ENCODE results near the gene SUPV3L1. TPM values are rescaled to one million over a fixed set of nuclear protein-coding genes. Genes with fewer than 3 reads are reported as not detected.

The SUPV3L1 gene
- total and polyA plus RNA-seq, 10 of the 15 experiments (the other 5 are each of a cell fraction or from before 2014, with no cell fraction given), result 18.4 to 57.8 (median 44.2) TPM

- TF ChIP-seq ZBTB33 (IDR thresholded peaks at IDR 0.05), result no peak
- TF ChIP-seq TAF1 (IDR thresholded peaks at IDR 0.05; ENCODE audit: borderline replicate concordance, low read depth, low read length), result no peak
- BruUV-seq (replicated peaks), result no TSS peak
- ChIA-PET CTCF (interaction anchor here (1.6 kb wide), 1 partner anchor 196 kb away, joined by 6 read pairs; no protein-coding TSS in a partner anchor), SMC1A (ENCODE audit: uncharacterized antibody, unreplicated experiment) (interaction anchor here (0.8 to 2.1 kb wide), 3 partner anchors 11 to 22 kb away, joined by 3 to 6 read pairs (median 3); partner anchors contain the start of gene SUPV3L1), POLR2A (interaction anchor here (0.7 kb wide), 2 partner anchors 26 to 106 kb away, joined by 3 to 4 read pairs; no protein-coding TSS in a partner anchor), RAD21 (ENCODE audit: unreplicated experiment) (interaction anchor here (1.1 to 1.6 kb wide), 2 partner anchors 28 to 196 kb away, joined by 3 to 6 read pairs; no protein-coding TSS in a partner anchor)
- no peaks in the 10 kb centered on the region for H4K20me1 ChIP-seq (ENCODE audit: control insufficient read depth, insufficient read depth)
- no peak for FAIRE-seq
- H3K27me3 ChIP-seq (replicated peaks in 1 of 2; ENCODE audit: control insufficient read depth in 2 of 2, insufficient read depth in 2 of 2, low read length in 1 of 2), result no peaks in the 10 kb centered on the region
- no peaks in the 10 kb centered on the region for H3K4me1 ChIP-seq (ENCODE audit: control insufficient read depth, insufficient read depth, low read length)
- H3K4me3 ChIP-seq, result no peak overlapping the region
- 83% methylated on average over 2 of the region's 2 CpGs for WGBS (ENCODE audit: insufficient coverage, insufficient replicate concordance, low lambda C conversion rate, missing lambda C conversion rate)
- DNase-seq (ENCODE audit: low read depth, low spot score), result no peak
- H3K79me2 ChIP-seq (ENCODE audit: control insufficient read depth, insufficient read depth, low read length), result no peaks in the 10 kb centered on the region; the same call in 1 of the 2 replicates
- no peaks in the 10 kb centered on the region for H3K9me3 ChIP-seq (replicated peaks; ENCODE audit: control insufficient read depth, insufficient read depth, low read length)
- no peak overlapping the region for H3K4me2 ChIP-seq (ENCODE audit: control insufficient read depth, insufficient read depth)
- peaks cover 2 to 12% of the 10 kb centered on the region in 2 experiments for H3K36me3 ChIP-seq (ENCODE audit: control insufficient read depth in 2 of 2, insufficient read depth in 2 of 2, low read length in 1 of 2)
- H3K27ac ChIP-seq (ENCODE audit: control insufficient read depth, insufficient read depth), result no peak overlapping the region
- H3K9ac ChIP-seq (ENCODE audit: control insufficient read depth, insufficient read depth, low read length), result no peak overlapping the region
- in situ Hi-C loops (cut with MboI) (no loop called here), intact Hi-C loops (cut with micrococcal nuclease; ENCODE audit: unreplicated experiment) (no loop called here)
- no peak for ATAC-seq
- H2AFZ ChIP-seq (ENCODE audit: control insufficient read depth, low read depth, low read length), result no peak overlapping the region
Observed at GRCh38 chr10:69201045-69201444, 21.0 kb downstream of the SUPV3L1 start.

DNA sequence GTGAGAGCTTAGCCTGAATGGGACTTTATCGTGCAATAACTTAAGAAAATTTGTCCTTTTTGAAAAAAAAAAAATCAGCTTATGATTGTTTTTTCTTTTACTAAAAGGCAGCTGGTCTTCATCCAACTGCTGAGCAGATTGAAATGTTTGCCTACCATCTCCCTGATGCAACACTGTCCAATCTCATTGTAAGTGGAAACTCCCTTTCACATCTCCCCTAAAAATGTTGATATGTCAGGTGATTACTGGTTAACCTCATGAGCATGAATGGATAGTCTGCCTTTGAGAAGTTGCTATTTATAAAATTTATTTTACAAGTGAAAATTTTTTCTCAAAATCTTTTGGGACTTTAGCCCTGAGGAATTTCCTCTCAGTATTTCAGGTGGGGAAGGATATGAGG, 22.3 kb downstream of the SUPV3L1 start:
- Histone ChIP-seq H3K9me3 (replicated peaks; ENCODE audit: control insufficient read depth, insufficient read depth, low read length) (no peaks in the 10 kb centered on the region), H3K4me2 (ENCODE audit: control insufficient read depth, insufficient read depth) (no peak overlapping the region), H3K9ac (ENCODE audit: control insufficient read depth, insufficient read depth, low read length) (no peak overlapping the region), H4K20me1 (ENCODE audit: control insufficient read depth, insufficient read depth) (no peaks in the 10 kb centered on the region), H3K27me3 (replicated peaks in 1 of 2; ENCODE audit: control insufficient read depth in 2 of 2, insufficient read depth in 2 of 2, low read length in 1 of 2) (no peaks in the 10 kb centered on the region), H3K79me2 (ENCODE audit: control insufficient read depth, insufficient read depth, low read length) (no peaks in the 10 kb centered on the region; the same call in 1 of the 2 replicates), H3K4me1 (ENCODE audit: control insufficient read depth, insufficient read depth, low read length) (no peaks in the 10 kb centered on the region), H3K27ac (ENCODE audit: control insufficient read depth, insufficient read depth) (peak overlapping the region; percentile 8; the same call in 1 of the 2 replicates), H3K36me3 (ENCODE audit: control insufficient read depth in 2 of 2, insufficient read depth in 2 of 2, low read length in 1 of 2) (peaks cover 4 to 13% of the 10 kb centered on the region in 2 experiments), H2AFZ (ENCODE audit: control insufficient read depth, low read depth, low read length) (no peak overlapping the region), H3K4me3 (no peak overlapping the region)
- ChIA-PET SMC1A (ENCODE audit: uncharacterized antibody, unreplicated experiment) (interaction anchor here (0.9 to 2.1 kb wide), 8 partner anchors 9 to 198 kb away, joined by 3 to 6 read pairs (median 4); no protein-coding TSS in a partner anchor), POLR2A (interaction anchor here (0.6 to 0.7 kb wide), 3 partner anchors 141 to 550 kb away, joined by 3 to 4 read pairs (median 3); no protein-coding TSS in a partner anchor), CTCF (interaction anchor here (0.6 to 1.5 kb wide), 5 partner anchors 10 to 202 kb away, joined by 3 to 5 read pairs (median 3); no protein-coding TSS in a partner anchor), RAD21 (ENCODE audit: unreplicated experiment) (interaction anchor here (0.6 to 1.6 kb wide), 8 partner anchors 10 to 197 kb away, joined by 3 to 6 read pairs (median 3); no protein-coding TSS in a partner anchor)
- no peak for FAIRE-seq
- peak; percentile 89 for ATAC-seq
- intact Hi-C loops (cut with micrococcal nuclease; ENCODE audit: unreplicated experiment) (no loop called here), in situ Hi-C loops (cut with MboI) (no loop called here)
- peak; percentile 39 for DNase-seq (ENCODE audit: low read depth, low spot score)
- BruUV-seq (replicated peaks), result no TSS peak
- WGBS (ENCODE audit: insufficient coverage, insufficient replicate concordance, low lambda C conversion rate, missing lambda C conversion rate), result 30% methylated on average over 1 of the region's 1 CpG
- TF ChIP-seq NR2C2 (IDR thresholded peaks at IDR 0.05; ENCODE audit: borderline replicate concordance, control insufficient read depth, insufficient read length, low read depth) (no peak), SKIL (IDR thresholded peaks at IDR 0.05; ENCODE audit: low read depth, poor library complexity, severe bottlenecking) (peak; percentile 39), RELB (IDR thresholded peaks at IDR 0.05; ENCODE audit: low read depth) (peak; percentile 93), RUNX3 (IDR thresholded peaks at IDR 0.05; ENCODE audit: low read length) (peak; percentile 61; the same call in 1 of the 2 replicates), IKZF2 (IDR thresholded peaks at IDR 0.05) (peak in 1 of 2 experiments; percentile 22; a peak in 1 of 4 replicates), MEF2B (IDR thresholded peaks at IDR 0.05; ENCODE audit: partially characterized antibody, poor library complexity, severe bottlenecking) (peak; percentile 81), RAD51 (IDR thresholded peaks at IDR 0.05) (peak; percentile 78)

Data from GM12878 (cell line).